Measurements from ENCODE around the gene MS4A10.

The MS4A10 gene

GRCh38 chr11:60766547-60766946, 18.6 kb upstream of the MS4A10 start:
- no peak for DNase-seq

- DNase-seq, result no peak
Measured at GRCh38 chr11:60767388-60767811, 17.7 kb upstream of the MS4A10 start.

GRCh38 chr11:60768202-60768601, 16.9 kb upstream of the MS4A10 start:
- no peak for DNase-seq

- no peak for DNase-seq
Measured at GRCh38 chr11:60769273-60769672, 15.9 kb upstream of the MS4A10 start.

GRCh38 chr11:60769811-60770210, 15.3 kb upstream of the MS4A10 start:
- no peak for DNase-seq

GRCh38 chr11:60771146-60771545, 14.0 kb upstream of the MS4A10 start:
- DNase-seq, result no peak

- DNase-seq, result no peak
Measured at GRCh38 chr11:60771879-60772525, 13.1 kb upstream of the MS4A10 start.

- no peak for DNase-seq
Measured at GRCh38 chr11:60772666-60773065, 12.5 kb upstream of the MS4A10 start.

DNA sequence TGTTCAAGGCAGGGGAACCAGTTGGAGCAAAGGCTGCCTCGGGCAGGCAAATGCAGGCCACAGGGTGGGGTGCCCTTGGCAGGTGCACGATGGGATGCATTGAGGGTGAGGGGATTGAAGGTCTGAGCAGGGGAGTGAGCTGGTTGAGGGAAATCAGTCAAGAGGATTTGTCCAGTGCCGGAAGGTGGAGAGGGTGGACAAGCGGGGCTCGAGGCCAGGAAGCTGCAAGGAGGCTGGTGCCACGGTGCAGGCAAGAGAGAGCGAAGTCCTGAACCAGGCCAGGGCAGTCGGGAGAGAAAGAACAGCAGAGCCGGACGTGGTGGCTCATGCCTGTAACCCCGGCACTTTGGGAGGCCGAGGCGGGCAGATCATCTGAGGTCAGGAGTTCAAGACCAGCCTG, 10.4 kb upstream of the MS4A10 start:
- no peak for DNase-seq

- no peak for DNase-seq
Measured at GRCh38 chr11:60775420-60775961, 9.6 kb upstream of the MS4A10 start.

DNA sequence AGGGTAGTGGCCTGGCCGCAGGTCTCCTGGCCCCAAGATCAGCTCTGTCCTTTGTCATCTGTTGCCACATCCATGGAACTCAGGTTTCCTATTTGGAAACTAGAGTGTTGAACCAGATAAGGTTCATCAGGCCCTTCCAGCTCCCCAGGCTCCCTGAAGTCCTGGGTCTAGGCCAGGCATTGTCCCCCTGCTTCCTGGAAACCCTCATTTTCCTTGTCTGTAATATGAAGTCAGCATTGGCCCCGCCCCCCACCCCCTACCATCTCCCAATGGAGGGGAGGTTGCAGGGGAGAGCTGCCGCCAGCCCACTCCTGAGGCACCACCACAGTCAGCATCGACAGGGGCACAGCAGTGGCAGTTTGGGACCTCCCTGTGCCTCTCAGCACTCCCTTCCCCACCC, 9.0 kb upstream of the MS4A10 start:
- no peak for DNase-seq

DNA sequence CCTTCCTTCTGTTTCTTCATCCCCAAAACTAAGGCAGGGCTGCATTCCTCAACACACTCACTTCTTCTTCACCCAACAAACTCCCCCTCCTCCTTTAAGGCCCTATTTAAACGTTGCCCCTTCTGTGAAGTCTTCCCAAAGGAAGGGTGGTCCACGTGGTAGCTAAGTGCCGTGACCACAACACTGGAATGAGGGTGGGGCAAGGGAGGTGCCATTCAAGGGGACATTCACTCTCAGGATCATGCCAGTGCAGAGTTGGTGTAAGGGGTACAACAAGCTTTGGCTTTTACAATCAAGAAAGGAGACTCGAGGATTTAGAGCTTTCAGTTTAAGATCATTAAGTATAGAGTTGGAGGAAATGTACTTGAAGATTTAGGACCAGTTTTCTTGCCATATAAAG, 8.0 kb upstream of the MS4A10 start:
- no peak for DNase-seq

- DNase-seq, result no peak
Measured at GRCh38 chr11:60777572-60777971, 7.6 kb upstream of the MS4A10 start.

- no peak for DNase-seq
Measured at GRCh38 chr11:60780065-60780464, 5.1 kb upstream of the MS4A10 start.

DNA sequence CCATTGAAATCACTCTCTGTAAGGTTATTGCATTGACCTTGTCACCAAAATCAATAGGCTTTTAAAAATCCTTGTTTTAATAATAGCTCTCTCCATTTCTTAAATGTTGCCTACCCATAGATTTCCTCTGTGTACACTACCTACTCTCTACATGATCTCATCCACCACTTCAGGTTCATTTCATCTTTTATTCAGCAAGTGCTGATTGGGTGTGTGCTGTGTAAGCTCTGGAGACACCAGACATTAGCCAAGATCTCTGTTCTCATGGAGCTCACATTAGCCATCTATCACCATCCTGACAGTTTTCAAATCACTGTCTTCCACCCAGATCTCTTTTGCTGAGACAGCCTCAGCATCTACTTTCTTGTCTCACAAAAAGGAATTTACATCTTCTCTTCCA, 4.4 kb upstream of the MS4A10 start:
- DNase-seq, result no peak

GRCh38 chr11:60781286-60781980, 3.7 kb upstream of the MS4A10 start:
- no peak for DNase-seq

- no peak for DNase-seq
Measured at GRCh38 chr11:60781981-60782316, 3.2 kb upstream of the MS4A10 start.

- no peak for DNase-seq
Measured at GRCh38 chr11:60782393-60783140, 2.6 kb upstream of the MS4A10 start.

GRCh38 chr11:60783141-60783484, 2.0 kb upstream of the MS4A10 start:
- no peak for DNase-seq

DNA sequence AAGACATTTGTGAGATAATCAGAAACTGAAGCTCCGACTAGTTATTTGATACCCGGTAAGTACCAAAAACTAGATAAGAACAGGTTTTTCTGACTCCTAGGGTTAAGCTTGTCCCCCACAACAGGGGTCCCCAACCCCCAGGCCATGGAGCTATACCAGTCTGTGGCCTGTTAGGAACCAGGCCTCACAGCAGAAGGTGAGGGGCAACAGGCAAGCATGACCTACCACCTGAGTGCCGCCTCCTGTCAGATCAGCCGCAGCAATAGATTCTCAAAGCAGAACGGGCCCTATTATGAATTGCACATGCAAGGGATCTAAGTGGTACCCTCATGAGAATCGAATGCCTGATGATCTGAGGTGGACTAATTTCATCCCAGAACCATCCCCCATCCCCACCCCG, 1.2 kb upstream of the MS4A10 start:
- no peak for DNase-seq

GRCh38 chr11:60785806-60786361, 751 bp downstream of the MS4A10 start:
- no peak for DNase-seq

GRCh38 chr11:60786811-60787567, 1.9 kb downstream of the MS4A10 start:
- DNase-seq, result no peak
